SK-N-SH (cell line): Measurements from ENCODE around the gene FNDC10.
"Not testable (repeated sequence)": the region's sequence is repeated elsewhere in the genome, so short reads cannot be mapped to it uniquely, and the experiment has no call there.

Experiments
- CTCF ChIP-seq: fragments of 200-600 bp; sonication (generic); IDR thresholded peaks from 2 replicates; pipeline ENCODE4 v1.6.1; 2017; ENCODE audit warnings: antibody characterized with exemption, mild to moderate bottlenecking, moderate library complexity
- EZH2phosphoT487 ChIP-seq: fragments of 200-600 bp; sonication (generic); IDR thresholded peaks from 2 replicates; pipeline ENCODE4 v1.6.1; 2017; ENCODE audit warnings: low read depth, mixed run types, mild to moderate bottlenecking, antibody characterized with exemption, moderate library complexity, borderline replicate concordance
- SMC3 ChIP-seq: IDR thresholded peaks from 2 replicates; pipeline ENCODE4 v1.6.1; 2012; ENCODE audit warnings: low read depth, low read length, improper control_type of control experiment
- TEAD4 ChIP-seq: IDR thresholded peaks from 2 replicates; pipeline ENCODE4 v1.4.0; 2012; ENCODE audit warnings: mild to moderate bottlenecking, borderline replicate concordance; ENCODE audit not compliant: insufficient read depth

- TF ChIP-seq CTCF, TEAD4, SMC3, EZH2phosphoT487: not testable (repeated sequence)
These were observed 41.0 kb upstream of the FNDC10 start for GRCh38 chr1:1640711-1641461.
